H1 (cell line): ENCODE results near the gene MYO5B. TPM values are rescaled to one million over a fixed set of nuclear protein-coding genes. Genes with fewer than 3 reads are reported as not detected.

Experiments
- ASH2L ChIP-seq: fragments of 200-600, 300-600 bp; sonication (generic); IDR thresholded peaks from one replicate; pipeline ENCODE4 v1.7.1; 2017; ENCODE audit warnings: low read length
- CBX5 ChIP-seq: fragments of 300-800, 300-1000 bp; sonication (generic); IDR thresholded peaks from 2 replicates; pipeline ENCODE4 v1.7.1; 2016; ENCODE audit warnings: antibody characterized with exemption, low read length, low read depth
- HDAC6 ChIP-seq: IDR thresholded peaks from one replicate; pipeline ENCODE4 v1.7.1; 2012; ENCODE audit warnings: low read depth, mild to moderate bottlenecking, inconsistent platforms, low read length, moderate library complexity
- KDM1A ChIP-seq: fragments of 200-600, 300-600 bp; sonication (generic); IDR thresholded peaks from 2 replicates; pipeline ENCODE4 v1.7.1; 2016; ENCODE audit warnings: mild to moderate bottlenecking, low read length, borderline replicate concordance
- SP1 ChIP-seq: IDR thresholded peaks from 2 replicates; pipeline ENCODE4 v1.6.1; 2011; ENCODE audit warnings: low read depth, low read length
- polyA plus RNA-seq, 7 experiments: library from polyadenylated mRNA; depleted of rRNA in 3 of 7; stranded (reverse) in 5 of 7; unstranded in 2 of 7; fragments of >200 nt in 5 of 7; fragments of 200-250 nt in 2 of 7; gene quantifications; 1 replicate in 5 of 7; 2 replicates in 1 of 7; 4 replicates in 1 of 7; pipeline versions ENCODE4 v1.2.1 to v1.2.3, GENCODE V29; 2011 to 2013; ENCODE audit warnings: missing spikeins in 2 of 7, mixed read lengths in 2 of 7
- total RNA-seq: library from RNA; stranded (reverse); fragmentation: NEBNext Ultra II Directional; extraction: Animal tissue kit (Norgen Biotek cat#: 25700); gene quantifications from 2 replicates; pipeline ENCODE4 v1.2.1, GENCODE V29; 2021

MYO5B gene
- total and polyA plus RNA-seq, 2 of the 8 experiments (the other 6 are each of a cell fraction or from before 2014, with no cell fraction given): 6.4 to 7.7 TPM

DNA sequence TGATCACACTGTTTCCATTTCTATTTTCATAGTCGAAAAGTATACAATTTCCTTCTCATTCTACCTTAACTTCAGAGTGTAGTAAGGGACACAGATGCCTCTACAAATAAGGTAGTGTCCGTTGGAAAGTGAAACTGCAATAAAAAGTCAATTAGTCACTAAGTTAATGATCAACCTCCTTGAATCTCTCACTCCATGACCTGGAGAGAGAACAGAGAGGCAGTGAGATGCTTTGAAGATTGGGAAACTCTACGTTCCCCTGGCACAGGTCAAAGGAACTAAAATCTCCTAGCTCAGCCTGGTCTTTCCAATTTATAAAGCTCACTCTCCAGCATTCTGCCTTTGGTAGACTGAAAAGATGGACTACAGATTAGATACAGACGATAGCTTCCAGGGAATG lies 227.8 kb downstream of the MYO5B start (continued):
- no peak for TF ChIP-seq HDAC6
- TF ChIP-seq KDM1A: no peak
- no peak for TF ChIP-seq CBX5
- no peak for TF ChIP-seq SP1
- TF ChIP-seq ASH2L: no peak
